H9 (cell line): ENCODE results near the gene ZBTB44. TPM values are rescaled to one million over a fixed set of nuclear protein-coding genes. Genes with fewer than 3 reads are reported as not detected.

Experiments used
- DNase-seq: peaks from one replicate; pipeline ENCODE4 v3.0.0-alpha.2; 2017
- H2AFZ ChIP-seq: one replicate; pipeline ENCODE4 v1.6.1; 2013; ENCODE audit warnings: mild to moderate bottlenecking, low read length, control low read depth, moderate library complexity
- H2AK5ac ChIP-seq: 2 replicates; pipeline ENCODE4 v1.6.1; 2013; ENCODE audit warnings: low read length, control low read depth, mixed read lengths; ENCODE audit not compliant: insufficient read length
- H2BK120ac ChIP-seq: one replicate; pipeline ENCODE4 v1.6.1; 2013; ENCODE audit warnings: low read depth, mild to moderate bottlenecking, low read length, control low read depth, inconsistent platforms; ENCODE audit not compliant: poor library complexity, severe bottlenecking
- H2BK12ac ChIP-seq: 2 replicates; pipeline ENCODE4 v1.6.1; 2013; ENCODE audit warnings: low read length, control low read depth, mixed read lengths, low read depth; ENCODE audit not compliant: insufficient read length
- H2BK15ac ChIP-seq: 2 replicates; pipeline ENCODE4 v1.6.1; 2013; ENCODE audit warnings: low read depth, low read length, control low read depth
- H2BK20ac ChIP-seq: one replicate; pipeline ENCODE4 v1.6.1; 2013; ENCODE audit warnings: low read depth, mild to moderate bottlenecking, low read length, control low read depth, inconsistent platforms; ENCODE audit not compliant: poor library complexity, severe bottlenecking
- H2BK5ac ChIP-seq: 2 replicates; pipeline ENCODE4 v1.6.1; 2013; ENCODE audit warnings: low read length, control low read depth, mixed read lengths; ENCODE audit not compliant: insufficient read length
- H3K14ac ChIP-seq: 2 replicates; pipeline ENCODE4 v1.6.1; 2013; ENCODE audit warnings: low read length, control low read depth; ENCODE audit not compliant: insufficient read depth
- H3K18ac ChIP-seq: 2 replicates; pipeline ENCODE4 v1.6.1; 2013; ENCODE audit warnings: low read depth, mild to moderate bottlenecking, mixed read lengths, low read length, control low read depth; ENCODE audit not compliant: insufficient read length
- H3K23ac ChIP-seq: 2 replicates; pipeline ENCODE4 v1.6.1; 2013; ENCODE audit warnings: low read length, control low read depth, mixed read lengths, low read depth; ENCODE audit not compliant: insufficient read length
- H3K23me2 ChIP-seq: 2 replicates; pipeline ENCODE4 v1.6.1; 2013; ENCODE audit warnings: low read depth, mild to moderate bottlenecking, mixed read lengths, low read length, control low read depth; ENCODE audit not compliant: insufficient read length, poor library complexity, severe bottlenecking
- H3K27ac ChIP-seq: 2 replicates; pipeline ENCODE4 v1.5.1; 2013; ENCODE audit warnings: low read length, control low read depth, mixed read lengths, low read depth; ENCODE audit not compliant: insufficient read length
- H3K27me3 ChIP-seq: 2 replicates; pipeline ENCODE4 v1.6.1; 2013; ENCODE audit warnings: low read length, control low read depth, inconsistent platforms; ENCODE audit not compliant: insufficient read depth
- H3K4ac ChIP-seq: 2 replicates; pipeline ENCODE4 v1.6.1; 2013; ENCODE audit warnings: low read depth, mild to moderate bottlenecking, control low read depth, inconsistent platforms, low read length, moderate library complexity
- H3K4me1 ChIP-seq: 2 replicates; pipeline ENCODE4 v1.6.1; 2013; ENCODE audit warnings: low read length, control low read depth, inconsistent platforms; ENCODE audit not compliant: insufficient read depth
- H3K4me2 ChIP-seq: 2 replicates; pipeline ENCODE4 v1.6.1; 2013; ENCODE audit warnings: low read length, control low read depth, mixed read lengths; ENCODE audit not compliant: insufficient read length, insufficient read depth
- H3K56ac ChIP-seq: 2 replicates; pipeline ENCODE4 v1.6.1; 2013; ENCODE audit warnings: low read depth, mild to moderate bottlenecking, mixed read lengths, low read length, control low read depth; ENCODE audit not compliant: insufficient read length
- H3K79me1 ChIP-seq: 2 replicates; pipeline ENCODE4 v1.6.1; 2013; ENCODE audit warnings: low read depth, mild to moderate bottlenecking, moderate library complexity, low read length, control low read depth, inconsistent platforms; ENCODE audit not compliant: insufficient read depth, poor library complexity, severe bottlenecking
- H3K79me2 ChIP-seq: 2 replicates; pipeline ENCODE4 v1.6.1; 2013; ENCODE audit warnings: low read length, control low read depth, inconsistent platforms; ENCODE audit not compliant: insufficient read depth
- H3K9ac ChIP-seq: 2 replicates; pipeline ENCODE4 v1.6.1; 2013; ENCODE audit warnings: low read length, control low read depth, mixed read lengths; ENCODE audit not compliant: insufficient read length; ENCODE audit errors: extremely low read depth
- H3K9me3 ChIP-seq: one replicate; pipeline ENCODE4 v1.6.1; 2013; ENCODE audit warnings: low read depth, low read length, inconsistent platforms; ENCODE audit not compliant: control insufficient read depth
- H3T11ph ChIP-seq: one replicate; pipeline ENCODE4 v1.6.1; 2013; ENCODE audit warnings: mild to moderate bottlenecking, low read length, control low read depth, inconsistent platforms
- H4K20me1 ChIP-seq: one replicate; pipeline ENCODE4 v1.6.1; 2013; ENCODE audit not compliant: control insufficient read depth, insufficient read length, insufficient read depth
- H4K5ac ChIP-seq: 2 replicates; pipeline ENCODE4 v1.6.1; 2013; ENCODE audit warnings: low read depth, mild to moderate bottlenecking, mixed read lengths, low read length, control low read depth; ENCODE audit not compliant: insufficient read length
- H4K8ac ChIP-seq: replicated peaks from 2 replicates; pipeline ENCODE4 v1.6.1; 2013; ENCODE audit warnings: low read length, control low read depth, mixed read lengths, low read depth; ENCODE audit not compliant: insufficient read length
- H4K91ac ChIP-seq: 2 replicates; pipeline ENCODE4 v1.6.1; 2013; ENCODE audit warnings: low read depth, mild to moderate bottlenecking, moderate library complexity, mixed read lengths, low read length, control low read depth; ENCODE audit not compliant: insufficient read length
- H3K27ac Mint-ChIP-seq, 3 experiments: 2 replicates in 2 of 3; 3 replicates in 1 of 3; pipeline ENCODE4 v1.8.0; 2020 to 2021; ENCODE audit warnings: mixed read lengths in 3 of 3, mild to moderate bottlenecking in 1 of 3, moderate library complexity in 1 of 3
- H3K27me3 Mint-ChIP-seq: 2 replicates; pipeline ENCODE4 v1.8.0; 2021; ENCODE audit warnings: low read depth, mild to moderate bottlenecking, moderate library complexity, mixed read lengths
- H3K36me3 Mint-ChIP-seq, 3 experiments: 2 replicates in 2 of 3; 3 replicates in 1 of 3; pipeline ENCODE4 v1.8.0; 2020 to 2021; ENCODE audit warnings: low read depth in 3 of 3, mixed read lengths in 3 of 3; ENCODE audit not compliant: insufficient read depth in 1 of 3
- H3K4me1 Mint-ChIP-seq, 2 experiments: 2 replicates each; pipeline ENCODE4 v1.8.0; 2020; ENCODE audit warnings: mixed read lengths in 2 of 2
- H3K4me3 Mint-ChIP-seq, 2 experiments: 2 replicates in 1 of 2; 3 replicates in 1 of 2; pipeline ENCODE4 v1.8.0; 2020 to 2021; ENCODE audit warnings: mild to moderate bottlenecking in 2 of 2, mixed read lengths in 2 of 2, moderate library complexity in 1 of 2
- H3K9me3 Mint-ChIP-seq, 2 experiments: 2 replicates in 1 of 2; 3 replicates in 1 of 2; pipeline ENCODE4 v1.8.0; 2020; ENCODE audit warnings: mild to moderate bottlenecking in 2 of 2, mixed read lengths in 2 of 2, moderate library complexity in 1 of 2
- CTCF ChIP-seq: fragments of 200-600 bp; sonication (generic); conservative IDR thresholded peaks from 3 replicates; pipeline ENCODE4 v1.8.0; 2021; ENCODE audit warnings: antibody characterized with exemption, mild to moderate bottlenecking
- WGBS: extraction: QIAGEN DNeasy Blood & Tissue Kit; methylation state at CpG from one replicate; pipeline ENCODE4 v1.1.7; 2013; ENCODE audit warnings: missing lambda C conversion rate, low lambda C conversion rate, mixed read lengths; ENCODE audit not compliant: insufficient read length; ENCODE audit errors: extremely low coverage; 5-methylcytosine and 5-hydroxymethylcytosine counted together
- total RNA-seq: library from RNA; stranded (reverse); gene quantifications from 2 replicates; pipeline ENCODE4 v1.2.1, GENCODE V29; 2021

Gene ZBTB44
- total RNA-seq, 1 experiment from 2014 or later: 67.7 TPM

- H3K23ac ChIP-seq: no peak overlapping the region
- no peak overlapping the region for H2BK15ac ChIP-seq
- no peak overlapping the region for H3K4me2 ChIP-seq
- H3K4me1 ChIP-seq: no peaks in the 10 kb centered on the region; the same call in 1 of the 2 replicates
- H2AK5ac ChIP-seq: no peak overlapping the region
- H3K56ac ChIP-seq: no peak overlapping the region
- no peak overlapping the region for H3K4ac ChIP-seq
- no peak overlapping the region for H3K9ac ChIP-seq
- no peaks in the 10 kb centered on the region for H3K23me2 ChIP-seq
- H2BK20ac ChIP-seq: no peak overlapping the region
- no peak overlapping the region for H3T11ph ChIP-seq
- H3K36me3 Mint-ChIP-seq: peaks cover 0 to 4% (median 0%) of the 10 kb centered on the region in 3 experiments; a peak in 2 of 7 replicates
- H3K9me3 ChIP-seq: no peaks in the 10 kb centered on the region
- no peaks in the 10 kb centered on the region for H3K79me2 ChIP-seq
- H3K9me3 Mint-ChIP-seq: no peaks in the 10 kb centered on the region; a peak in 1 of 5 replicates
- no peaks in the 10 kb centered on the region for H3K27me3 ChIP-seq
- H3K14ac ChIP-seq: no peak overlapping the region; the same call in 1 of the 2 replicates
- H4K5ac ChIP-seq: no peak overlapping the region
- H3K18ac ChIP-seq: no peak overlapping the region
- no peak overlapping the region; a peak in 1 of 7 replicates for H3K27ac Mint-ChIP-seq
- no peak overlapping the region for H4K8ac ChIP-seq
- no peak for TF ChIP-seq CTCF
- no CpG with 5 or more reads among the region's 19 CpGs for WGBS
- peaks cover 15 to 18% of the 10 kb centered on the region in 2 experiments for H3K4me1 Mint-ChIP-seq
- H2BK120ac ChIP-seq: no peak overlapping the region
- H4K91ac ChIP-seq: no peak overlapping the region
- no peaks in the 10 kb centered on the region for H3K27me3 Mint-ChIP-seq
- no peak for DNase-seq
- no peak overlapping the region for H2BK12ac ChIP-seq
- no peak overlapping the region for H2BK5ac ChIP-seq
- H2AFZ ChIP-seq: no peak overlapping the region
- no peak overlapping the region for H3K4me3 Mint-ChIP-seq
- H3K27ac ChIP-seq: no peak overlapping the region
- no peaks in the 10 kb centered on the region for H3K79me1 ChIP-seq
- peaks cover 2% of the 10 kb centered on the region for H4K20me1 ChIP-seq
These were observed 94.2 kb downstream of the ZBTB44 start for GRCh38 chr11:130220311-130221035.
